Stimulated activated CD4-positive, alpha-beta T cell treated with anti-CD3 and anti-CD28 coated beads, TNF-alpha, amount 100 ng/mL, for 48 hours (primary cell): Measurements from ENCODE around the gene CHRNA4.

Source experiments
- DNase-seq, 3 donors: peaks; one replicate each; pipeline ENCODE4 v3.0.0-alpha.2; 2020; ENCODE audit warnings: low read depth in 3 of 3

The CHRNA4 gene

GRCh38 chr20:63360850-63361518, at the start of gene CHRNA4:
Gene CHRNA4, minus strand, starts transcription at chr20:63361349. Its CDS starts 184 bp downstream, at chr20:63361165.
- no peak for DNase-seq

GRCh38 chr20:63409834-63410435, 48.8 kb upstream of the CHRNA4 start:
- DNase-seq = no peak

- no peak for DNase-seq
Observed at GRCh38 chr20:63409066-63409833, 48.1 kb upstream of the CHRNA4 start.

GRCh38 chr20:63408684-63409046, 47.5 kb upstream of the CHRNA4 start:
- no peak for DNase-seq

- no peak for DNase-seq
Observed at GRCh38 chr20:63407928-63408683, 47.0 kb upstream of the CHRNA4 start.

GRCh38 chr20:63406617-63407245, 45.6 kb upstream of the CHRNA4 start:
- DNase-seq = no peak

- DNase-seq = no peak
Observed at GRCh38 chr20:63406011-63406410, 44.9 kb upstream of the CHRNA4 start.

- no peak for DNase-seq
Observed at GRCh38 chr20:63405102-63405730, 44.1 kb upstream of the CHRNA4 start.

GRCh38 chr20:63404129-63405085, 43.3 kb upstream of the CHRNA4 start:
- no peak for DNase-seq

GRCh38 chr20:63403403-63404105, 42.4 kb upstream of the CHRNA4 start:
- no peak for DNase-seq

GRCh38 chr20:63402860-63403220, 41.7 kb upstream of the CHRNA4 start:
- no peak for DNase-seq

GRCh38 chr20:63402181-63402859, 41.2 kb upstream of the CHRNA4 start:
- no peak for DNase-seq

- no peak for DNase-seq
Observed at GRCh38 chr20:63401384-63402110, 40.4 kb upstream of the CHRNA4 start.

- no peak for DNase-seq
Observed at GRCh38 chr20:63400486-63401210, 39.5 kb upstream of the CHRNA4 start.

GRCh38 chr20:63399596-63400375, 38.6 kb upstream of the CHRNA4 start:
- no peak for DNase-seq

GRCh38 chr20:63398744-63399514, 37.8 kb upstream of the CHRNA4 start:
- DNase-seq = no peak
